ENCODE results near the gene PER1.

Gene PER1

GRCh38 chr17:8096541-8096940, 55.7 kb downstream of the PER1 start:
- DNase-seq (ENCODE audit: low read depth), result no peak

- DNase-seq (ENCODE audit: low read depth), result no peak
Measured at GRCh38 chr17:8095361-8095760, 56.8 kb downstream of the PER1 start.

GRCh38 chr17:8091033-8091687, 61.0 kb downstream of the PER1 start:
- DNase-seq (ENCODE audit: low read depth), result no peak

All from stromal cell of bone marrow (primary cell).